ENCODE measurements around the gene SLC9A7.

Gene SLC9A7

DNA sequence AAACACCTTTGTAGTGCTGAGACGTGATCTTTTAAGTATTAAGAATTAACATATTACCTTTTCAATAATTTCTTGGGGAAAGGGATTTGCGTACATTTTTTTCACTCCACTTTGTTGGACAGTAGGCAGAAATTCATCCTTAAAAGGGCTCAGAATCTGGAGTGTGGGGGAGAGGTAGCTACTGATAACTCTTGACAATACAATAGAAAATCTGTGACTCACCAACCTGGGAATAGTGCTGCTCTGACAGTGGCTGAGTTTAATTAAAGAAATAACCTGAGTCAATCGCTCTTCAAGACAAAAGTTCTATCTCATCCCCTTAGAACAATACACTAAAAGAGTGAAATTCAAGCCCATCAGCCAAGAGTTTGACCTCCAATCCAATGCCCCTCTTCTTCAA, 60.2 kb downstream of the SLC9A7 start:
- no peak for FAIRE-seq

DNA sequence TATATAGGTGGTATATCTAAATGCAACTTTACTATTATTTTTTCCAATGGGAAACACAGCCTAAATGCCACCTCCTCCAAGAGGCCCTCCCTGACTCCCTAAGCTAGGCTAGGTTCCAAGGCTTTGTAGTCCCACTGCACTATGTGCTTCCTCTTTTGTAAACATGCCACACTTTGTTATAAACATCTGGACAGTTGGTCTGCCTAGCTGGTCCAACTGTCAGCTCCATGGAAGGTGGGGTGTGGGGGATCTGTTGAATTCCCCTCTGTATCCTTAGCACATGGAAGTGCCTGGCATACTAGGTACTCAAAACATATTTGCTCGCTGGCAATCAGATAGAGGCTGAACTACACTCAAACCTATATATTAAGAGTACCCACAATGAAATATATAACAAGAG, 63.4 kb downstream of the SLC9A7 start:
- no peak for FAIRE-seq

DNA sequence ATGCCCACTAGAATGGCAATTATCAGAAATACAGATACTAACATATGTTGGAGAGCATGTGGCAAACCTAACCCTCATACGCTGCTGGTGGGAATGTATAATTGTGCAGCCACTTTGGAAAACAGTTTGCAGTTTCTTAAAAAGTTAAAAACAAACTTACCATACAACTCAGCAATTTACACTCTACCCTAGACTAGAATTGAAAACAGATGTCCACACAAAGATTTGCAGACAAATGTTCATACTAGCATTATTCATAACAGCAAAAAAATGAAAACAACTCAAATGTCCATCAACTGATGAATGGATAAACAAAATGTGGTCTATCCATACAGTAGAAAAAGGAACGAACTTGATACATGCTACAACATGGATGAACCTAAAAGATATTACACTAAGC, 64.4 kb downstream of the SLC9A7 start:
- FAIRE-seq, result no peak

DNA sequence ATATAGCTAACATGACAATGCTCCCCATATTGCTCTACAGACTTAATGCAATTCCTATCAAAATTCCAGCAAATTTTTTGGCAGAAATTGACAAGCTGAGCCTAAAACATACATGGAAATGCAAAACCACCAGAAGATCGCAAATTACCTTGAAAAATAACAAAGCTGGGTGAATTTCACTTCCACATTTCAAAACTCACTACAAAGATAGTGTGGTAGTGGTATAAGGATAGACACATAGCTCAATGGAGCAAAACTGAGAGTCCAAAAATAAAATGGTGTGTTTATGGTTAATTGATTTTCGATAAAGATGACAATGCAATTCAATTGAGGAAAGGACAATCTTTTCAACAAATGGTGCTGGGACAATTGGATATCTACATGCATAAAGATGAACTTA, 65.8 kb downstream of the SLC9A7 start:
- no peak for FAIRE-seq

DNA sequence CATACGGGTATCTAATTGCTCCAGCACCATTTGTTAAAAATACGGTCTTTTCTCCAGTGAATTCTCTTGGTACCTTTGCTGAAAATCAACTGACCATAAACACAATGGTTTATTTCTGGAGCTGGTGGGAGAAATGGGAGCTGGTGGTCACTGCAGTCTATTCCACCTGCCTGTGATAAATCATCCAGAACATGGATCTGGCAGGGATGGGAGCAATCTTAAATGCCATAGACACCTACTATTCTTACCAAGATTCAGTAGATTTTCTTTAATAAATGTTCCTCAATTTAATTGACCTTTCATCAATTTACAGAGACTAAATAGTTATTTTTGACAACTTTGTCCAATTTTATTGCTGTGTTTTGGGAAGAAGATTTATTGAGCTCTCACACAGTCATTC, 68.1 kb downstream of the SLC9A7 start:
- FAIRE-seq, result no peak

DNA sequence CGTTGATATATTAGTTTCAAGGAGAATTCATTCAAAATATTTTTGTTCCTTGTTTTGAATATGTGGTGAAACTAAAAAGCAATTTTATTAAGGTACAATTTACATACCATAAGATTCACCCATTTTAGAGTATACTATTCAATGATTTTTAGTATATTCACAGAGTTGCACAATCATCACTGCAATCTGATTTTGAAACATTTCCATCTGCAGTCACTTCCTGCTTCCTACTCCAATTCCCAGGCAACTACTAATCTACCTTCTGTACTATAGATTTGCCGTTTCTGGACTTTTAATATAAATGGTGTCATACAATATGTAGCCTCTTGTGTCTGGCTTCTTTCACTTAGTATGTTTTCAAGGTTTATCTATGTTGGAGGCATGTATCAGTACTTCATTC, 71.3 kb downstream of the SLC9A7 start:
- no peak for FAIRE-seq

DNA sequence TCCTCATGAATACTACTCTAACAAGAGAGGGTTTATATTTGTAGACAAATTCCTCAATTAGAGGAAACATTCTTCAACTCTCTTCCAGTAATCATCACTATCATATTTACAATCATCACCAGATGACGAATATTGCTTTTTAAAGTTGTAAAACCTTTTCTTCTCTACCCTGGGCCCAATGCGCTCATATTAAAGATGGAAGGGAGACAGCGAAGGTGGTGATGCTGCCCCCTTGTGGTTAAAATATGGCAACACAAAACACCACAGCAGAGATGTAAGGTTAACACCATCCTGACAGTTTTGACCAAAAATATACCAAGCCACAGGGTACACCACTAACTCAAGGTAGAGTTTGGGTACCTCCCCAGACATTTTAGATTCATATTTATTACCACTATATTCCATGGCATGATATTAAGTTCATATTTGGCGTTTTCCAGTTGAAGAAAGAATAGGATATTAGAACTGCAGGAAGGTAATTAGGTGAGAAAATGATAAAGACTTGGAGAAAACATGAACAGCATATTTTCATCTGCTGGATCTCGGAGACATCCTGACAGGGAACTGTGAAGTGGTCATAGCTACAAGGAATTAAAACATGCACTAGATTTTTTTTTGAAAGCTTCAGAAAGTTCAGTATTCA, 72.8 kb downstream of the SLC9A7 start:
- peak; percentile 79 for FAIRE-seq

DNA sequence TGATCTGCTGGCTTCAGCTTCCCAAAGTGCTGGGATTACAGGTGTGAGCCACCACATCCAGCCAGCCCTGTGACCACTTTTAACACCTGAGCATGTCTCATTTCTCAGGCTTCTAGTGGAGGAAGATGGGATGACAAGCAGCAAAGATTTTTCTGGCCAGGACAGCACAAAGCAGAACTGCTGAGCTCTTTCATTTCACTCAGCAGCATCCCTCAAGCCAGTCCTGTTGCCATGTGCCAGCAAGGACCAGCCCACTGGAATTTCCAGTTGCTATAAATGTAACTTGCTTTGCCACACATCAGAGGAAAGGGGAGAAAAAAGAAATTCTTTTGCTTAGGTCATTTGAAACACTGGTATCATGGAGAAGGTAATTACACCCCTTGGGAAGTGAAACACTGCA, 75.9 kb downstream of the SLC9A7 start:
- FAIRE-seq, result no peak

DNA sequence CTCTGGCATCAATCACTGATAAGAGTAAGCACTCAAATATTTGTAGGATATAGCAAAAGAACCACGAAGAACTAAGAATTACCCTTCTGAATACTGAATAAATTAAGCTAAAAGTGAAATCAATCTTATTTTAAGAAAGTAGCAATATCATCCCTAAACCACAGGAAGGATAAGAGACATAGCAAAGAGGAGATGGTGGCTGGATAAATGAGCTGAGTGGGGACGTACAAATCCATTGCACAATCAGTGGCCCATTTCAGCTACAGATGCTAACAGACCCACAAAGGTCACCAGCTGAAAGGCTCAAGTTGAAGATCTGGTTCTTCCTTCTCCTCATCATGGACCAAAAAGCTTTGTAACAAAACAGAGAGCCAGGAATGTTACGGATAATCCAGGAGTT, 77.1 kb downstream of the SLC9A7 start:
- no peak for FAIRE-seq

DNA sequence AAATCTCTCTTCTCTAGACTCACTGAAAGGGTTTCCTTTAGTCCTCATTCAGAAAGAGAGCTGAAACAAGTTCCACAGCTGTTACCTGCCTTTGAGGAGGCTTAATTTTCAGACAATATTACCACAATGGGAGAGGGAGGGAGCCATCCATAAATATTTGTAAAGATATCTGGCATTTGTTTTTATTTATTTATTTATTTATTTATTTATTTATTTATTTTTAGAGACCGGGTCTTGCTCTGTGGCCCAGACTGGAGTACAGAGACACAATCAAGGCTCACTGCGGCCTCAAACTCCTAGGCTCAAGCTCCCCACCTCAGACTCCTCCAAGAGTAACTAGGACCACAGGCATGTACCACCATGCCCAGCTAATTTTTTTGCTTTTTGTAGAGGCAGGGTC, 80.7 kb downstream of the SLC9A7 start:
- FAIRE-seq, result no peak

DNA sequence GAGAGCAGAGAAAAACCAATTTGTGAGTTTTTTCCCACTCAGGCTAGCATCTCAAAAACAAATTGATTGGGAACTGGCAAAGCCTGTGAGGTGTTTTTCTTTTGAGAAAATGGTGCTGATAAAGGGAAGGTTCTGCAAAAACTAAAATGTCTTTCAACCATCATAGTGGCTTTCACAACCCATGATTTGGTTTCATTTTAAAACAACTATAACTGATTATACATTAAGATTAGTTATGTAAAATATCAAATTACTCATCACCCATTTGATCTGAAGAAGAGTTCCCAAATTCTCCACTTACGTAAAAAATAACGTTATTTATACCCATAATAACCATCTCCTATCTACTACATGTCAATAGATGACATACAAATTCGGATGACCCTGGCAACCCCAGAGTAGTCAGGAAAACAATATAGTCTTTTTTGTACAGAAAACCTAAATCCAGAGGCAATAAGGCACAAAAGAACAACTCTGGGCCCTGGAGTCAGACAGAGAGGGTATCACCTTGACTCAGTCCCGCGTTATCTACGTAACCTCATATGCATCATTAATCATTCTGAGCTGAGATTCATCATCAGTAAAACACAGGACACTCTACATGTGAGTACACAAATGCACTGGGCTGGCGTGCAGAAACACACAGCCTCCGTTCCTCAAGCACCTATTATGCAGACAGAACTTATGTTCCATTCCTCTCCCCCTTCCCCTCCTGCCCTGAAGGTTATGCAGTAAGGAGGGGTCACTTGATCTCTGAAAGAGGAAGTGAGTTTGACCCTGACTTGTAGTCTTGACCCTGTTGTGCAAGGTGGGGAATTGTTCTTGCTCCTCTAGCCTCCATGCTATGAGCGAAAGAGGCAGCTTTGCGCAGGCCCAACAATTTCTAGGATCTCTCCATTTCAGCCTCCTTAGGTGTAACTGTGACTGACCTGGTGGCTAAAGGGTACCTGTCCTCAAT, 82.2 kb downstream of the SLC9A7 start:
- no peak for FAIRE-seq

DNA sequence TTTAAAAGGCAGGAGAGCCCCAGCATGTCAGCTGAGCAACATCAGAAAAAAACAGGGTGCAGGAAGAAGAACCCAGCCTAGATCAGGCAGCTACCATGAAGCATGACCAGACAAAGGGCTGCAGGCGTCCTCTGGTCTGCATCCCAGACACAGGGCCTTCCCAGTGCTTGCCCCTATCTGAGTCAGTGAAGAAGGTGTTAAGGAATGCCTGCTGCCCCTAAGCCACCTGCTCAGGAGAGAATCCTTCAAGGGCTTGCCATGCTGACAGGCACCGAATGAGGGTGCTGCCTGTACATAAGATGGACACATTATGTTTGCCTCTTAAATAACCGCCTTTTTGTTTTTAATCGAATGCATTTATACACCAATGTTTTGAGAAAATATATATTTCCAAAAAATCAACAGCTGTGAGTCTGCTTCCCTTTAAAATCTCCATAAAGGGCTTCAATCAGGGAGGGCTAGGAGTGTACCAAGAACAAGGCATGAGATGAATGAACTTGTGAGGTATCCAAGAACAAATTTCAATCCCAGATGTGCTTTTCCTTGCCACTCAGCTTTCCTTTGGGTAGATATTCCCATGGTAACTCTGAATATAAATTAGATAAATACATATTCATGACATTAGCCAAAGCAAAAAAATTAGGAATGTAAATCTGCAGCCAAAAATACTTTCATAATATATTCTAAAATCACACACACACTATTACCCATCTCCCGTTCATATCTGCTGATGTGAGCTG, 85.1 kb downstream of the SLC9A7 start:
- FAIRE-seq, result no peak

DNA sequence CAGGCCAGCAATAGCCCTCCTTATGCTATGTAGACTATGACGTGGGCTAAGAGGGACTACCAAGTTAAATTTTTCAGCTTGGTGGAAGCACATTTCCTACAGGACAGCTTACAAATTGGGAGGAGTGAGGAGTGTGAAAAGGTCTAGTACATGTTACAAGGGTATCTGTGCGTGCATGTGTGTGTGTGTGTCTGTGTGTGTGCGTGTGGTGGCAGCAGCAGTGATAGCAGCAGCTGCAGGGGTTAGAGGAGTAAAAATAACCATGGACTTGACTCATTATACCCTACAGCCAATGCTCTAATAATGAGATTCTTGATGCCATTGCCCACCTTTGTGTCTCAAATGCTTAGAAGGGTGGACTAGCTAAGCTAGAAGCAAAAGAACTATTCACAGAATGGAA, 88.6 kb downstream of the SLC9A7 start:
- no peak for FAIRE-seq

DNA sequence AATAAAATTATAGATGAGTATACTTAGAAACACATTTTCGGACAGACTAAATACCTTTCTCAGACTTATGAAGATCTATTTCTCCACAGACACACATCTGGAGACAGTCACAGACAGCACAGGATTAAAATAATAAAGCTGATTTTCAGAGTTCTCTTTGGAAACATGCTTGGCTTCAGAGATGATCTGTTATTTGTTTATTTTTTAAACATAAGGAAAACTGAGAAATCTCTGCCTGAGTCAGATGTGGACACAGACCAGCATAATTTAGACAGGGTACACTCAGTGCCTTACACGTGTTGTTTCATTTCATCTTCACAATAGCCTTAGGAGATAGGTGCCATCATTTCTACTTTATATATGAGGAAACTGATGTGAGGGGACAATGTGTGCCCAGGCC, 92.1 kb downstream of the SLC9A7 start:
- FAIRE-seq, result no peak

DNA sequence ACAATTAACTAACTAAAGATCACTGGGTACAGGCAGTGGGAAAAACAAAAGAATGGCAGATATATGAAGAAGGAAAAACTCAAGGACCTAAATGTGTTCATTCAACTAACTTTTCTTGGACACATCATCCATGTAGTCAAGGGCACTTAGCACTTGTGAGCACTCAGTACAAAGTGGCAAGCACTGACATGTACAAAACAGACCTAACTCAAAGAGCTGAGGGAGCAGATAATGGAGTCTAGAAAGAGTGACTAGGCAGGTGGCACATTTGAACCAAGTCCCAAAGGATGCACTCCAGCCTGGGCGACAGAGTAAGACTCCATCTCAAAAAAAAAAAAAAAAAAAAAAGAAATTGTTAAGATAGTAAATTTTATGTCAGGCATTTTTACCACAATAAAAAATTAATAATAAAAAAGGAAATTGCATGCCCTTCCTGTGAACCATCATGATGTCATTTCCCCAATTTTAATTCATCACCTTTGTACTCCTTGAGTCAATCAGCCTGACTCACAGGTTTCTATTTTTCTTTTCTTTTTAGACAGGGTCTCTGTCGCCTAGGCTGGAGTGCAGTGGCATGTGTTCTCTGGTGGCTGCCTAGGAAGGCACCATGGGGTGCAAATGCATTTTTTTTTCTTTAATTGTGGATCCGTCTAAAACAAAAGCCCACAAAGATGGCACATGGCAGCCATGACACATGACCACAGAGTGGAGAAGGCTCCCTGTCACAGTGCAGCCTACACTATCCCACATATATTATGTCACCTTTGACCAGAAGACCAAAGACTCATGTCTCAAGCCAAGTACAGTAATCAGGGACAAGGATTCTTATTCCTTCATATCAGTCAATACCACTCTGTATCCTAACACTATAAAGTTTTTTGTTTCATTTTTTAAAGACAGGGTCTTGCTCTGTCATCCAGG, 93.4 kb downstream of the SLC9A7 start:
- FAIRE-seq, result no peak

DNA sequence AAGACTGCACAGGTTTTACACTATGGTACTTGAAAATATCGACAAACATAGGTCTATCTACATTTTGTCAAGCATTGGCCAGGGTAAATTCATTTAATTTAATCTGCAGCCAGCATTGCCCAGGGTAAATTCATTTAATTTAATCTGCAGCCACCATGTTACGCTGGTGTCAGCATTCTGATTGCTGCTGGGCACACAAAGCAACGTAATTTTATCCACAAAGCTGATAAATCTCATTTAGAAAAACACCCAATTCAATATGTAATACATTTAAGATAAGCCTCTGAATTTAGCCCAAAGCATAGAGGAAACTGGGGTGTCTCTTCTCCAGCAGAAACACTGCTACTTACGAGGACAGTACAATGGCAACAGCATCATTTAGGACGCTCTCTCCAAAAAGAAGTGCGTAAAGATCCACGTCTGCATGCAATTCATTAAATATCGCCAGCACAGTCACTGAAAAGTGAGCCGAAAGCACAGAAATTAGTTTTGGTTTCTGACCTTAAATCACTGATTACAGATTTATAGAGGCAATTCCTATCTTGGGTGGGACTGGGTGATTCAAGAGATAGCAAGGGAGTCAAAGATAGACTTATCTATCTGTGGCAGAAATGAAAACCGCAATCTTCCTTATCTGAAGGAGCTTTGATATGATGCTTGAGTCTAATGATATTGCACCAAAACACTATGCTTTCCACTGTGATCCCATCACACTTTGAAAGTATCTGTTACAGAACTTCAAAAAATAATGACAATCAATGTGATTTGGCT, 96.5 kb downstream of the SLC9A7 start:
- FAIRE-seq, result no peak

DNA sequence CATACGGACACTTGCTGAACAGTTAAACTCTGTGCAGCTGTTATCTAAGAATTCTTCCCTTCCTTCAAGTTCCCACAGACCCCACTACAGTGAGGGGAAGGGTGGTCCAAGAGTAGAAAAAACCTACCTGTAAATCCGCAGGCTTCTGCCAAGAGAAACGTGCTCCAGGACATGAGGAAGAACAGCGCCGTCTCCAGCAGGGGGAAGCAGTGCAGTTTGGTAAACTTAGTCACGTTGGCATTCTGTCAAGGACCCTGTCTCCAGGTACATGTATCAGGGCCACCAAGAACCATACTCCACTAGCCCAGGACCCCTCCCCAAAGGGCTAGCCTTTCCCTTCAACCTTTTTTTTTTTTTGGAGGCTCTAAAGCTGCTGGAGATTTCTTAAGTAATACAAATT, 105.4 kb downstream of the SLC9A7 start:
- FAIRE-seq, result no peak

DNA sequence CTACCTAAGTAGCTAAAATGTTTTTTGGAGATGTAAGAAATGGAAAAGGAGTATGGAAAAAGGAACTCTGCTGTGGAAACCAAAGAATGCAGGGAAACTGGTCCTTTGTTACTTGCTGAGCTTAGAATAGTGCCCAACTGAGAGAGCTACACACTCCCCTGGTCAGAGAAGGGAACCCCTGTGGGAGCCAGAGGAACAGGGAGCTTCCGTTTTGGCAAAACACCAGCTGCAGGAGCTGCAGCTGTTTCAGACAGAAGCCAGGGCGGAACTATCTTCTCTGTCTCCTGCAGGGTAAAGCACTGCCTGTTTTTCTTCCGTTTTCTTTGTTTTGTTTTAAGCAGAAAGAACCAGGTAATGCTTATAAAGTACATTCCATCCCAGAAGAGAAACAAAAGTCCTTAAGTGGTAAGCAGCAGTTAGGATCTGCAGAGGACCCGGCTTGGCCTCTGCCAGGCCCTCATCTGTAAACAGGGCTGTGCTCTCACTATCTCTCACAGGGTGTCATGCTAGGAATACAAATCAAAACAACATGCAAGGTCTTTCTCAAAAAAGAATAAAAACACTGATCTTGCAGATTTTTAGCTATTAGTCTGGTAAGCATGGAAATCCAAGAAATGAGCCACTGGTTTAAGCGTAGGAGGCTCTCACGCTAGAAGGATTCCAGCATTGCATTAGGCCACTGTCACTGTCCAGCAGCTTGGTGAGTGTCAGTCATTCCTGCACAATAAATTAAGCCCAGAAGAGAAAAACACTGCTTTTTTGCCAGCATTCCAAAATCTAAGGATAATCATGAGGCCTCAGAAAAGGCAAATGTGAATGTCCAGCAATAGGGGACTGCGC, 109.3 kb downstream of the SLC9A7 start:
- FAIRE-seq, result no peak

DNA sequence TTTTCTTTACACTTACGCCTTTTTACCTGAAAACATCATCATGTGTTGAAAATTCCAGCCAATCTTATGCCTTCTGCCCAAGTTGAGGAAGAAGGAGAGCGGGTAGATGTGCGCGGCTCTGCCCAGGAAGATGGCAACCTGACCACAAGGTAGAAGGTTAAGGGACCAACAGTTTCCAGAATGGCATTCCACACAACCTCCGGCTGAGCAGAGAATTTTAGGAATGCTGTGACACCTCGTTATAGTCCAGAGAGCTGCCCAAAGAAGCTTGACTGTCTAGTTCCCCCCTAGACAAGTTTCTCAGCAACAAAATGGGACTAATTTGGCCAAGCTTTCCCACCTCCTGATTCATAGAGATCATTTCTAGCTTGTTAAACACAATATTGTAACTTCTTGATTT, 110.3 kb downstream of the SLC9A7 start:
- FAIRE-seq, result no peak

DNA sequence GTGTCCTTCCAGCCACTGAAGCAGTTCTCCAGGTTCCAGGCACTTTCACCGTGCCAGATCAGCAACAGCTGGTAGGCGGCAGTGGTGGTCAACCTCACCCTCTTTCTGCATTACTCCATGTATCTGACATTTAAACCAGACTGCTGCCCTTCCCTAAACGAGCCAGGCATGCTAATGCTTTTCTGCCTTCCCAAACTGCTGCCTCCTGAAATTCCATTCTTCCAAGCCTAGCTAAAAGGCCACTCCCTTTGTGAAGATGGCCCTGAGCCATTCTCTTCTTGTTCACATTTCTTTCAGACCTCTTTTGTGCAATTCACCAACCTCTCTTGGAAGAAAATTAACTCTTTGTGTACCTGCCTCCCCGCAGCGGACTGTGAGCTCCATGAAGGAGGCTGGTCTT, 111.7 kb downstream of the SLC9A7 start:
- no peak for FAIRE-seq

DNA sequence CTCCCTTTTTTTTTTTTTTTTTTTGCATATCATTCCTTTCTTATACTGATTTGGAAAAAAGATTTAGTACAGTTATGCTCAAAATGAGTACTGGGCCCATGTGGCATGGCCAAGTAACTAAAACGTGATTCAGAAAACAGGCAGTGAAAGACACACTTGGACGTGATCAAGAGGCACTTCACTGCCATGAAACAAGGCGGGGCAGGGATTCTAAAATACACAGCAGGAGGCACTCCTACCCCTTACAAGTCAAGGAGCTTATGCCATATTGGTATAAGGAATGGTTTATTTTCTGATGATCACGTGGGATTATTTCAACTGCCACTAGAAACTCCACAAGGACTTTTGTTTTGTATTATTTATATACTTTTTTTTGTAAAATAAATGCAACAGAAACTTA, 113.3 kb downstream of the SLC9A7 start:
- no peak for FAIRE-seq

All from A204.1 (cell line).